Tibial nerve (tissue), 4 donors: ENCODE measurements around the gene C1orf226.

ENCODE experiments used
- CTCF ChIP-seq, 5 experiments: fragments of 200-600 bp in 3 of 5; fragments of 450-650 bp in 2 of 5; sonication (generic) in 3 of 5; IDR thresholded peaks; one replicate each; pipeline ENCODE4 v1.5.1; 2016 to 2019; ENCODE audit warnings: antibody characterized with exemption in 5 of 5, mild to moderate bottlenecking in 3 of 5, moderate library complexity in 2 of 5
- EP300 ChIP-seq, 2 donors: sonication (generic); formaldehyde crosslinking; IDR thresholded peaks; one replicate each; pipeline ENCODE4 v1.6.1; 2017; ENCODE audit warnings: antibody characterized with exemption in 2 of 2, mild to moderate bottlenecking in 1 of 2
- POLR2A ChIP-seq, 2 donors: fragments of 450-650 bp; IDR thresholded peaks; one replicate each; pipeline ENCODE4 v1.6.1; 2017; ENCODE audit warnings: antibody characterized with exemption in 2 of 2, mild to moderate bottlenecking in 2 of 2, moderate library complexity in 2 of 2

GRCh38 chr1:162388615-162389014 lies 7.1 kb downstream of the C1orf226 start:
- TF ChIP-seq POLR2A (IDR thresholded peaks at IDR 0.05) (no peak), CTCF (IDR thresholded peaks at IDR 0.05) (no peak), EP300 (IDR thresholded peaks at IDR 0.05) (peak in 1 of 2 donors; percentile 48)
